Caco-2 (cell line): Measurements from ENCODE around the gene PSMD1. TPM values are rescaled to one million over a fixed set of nuclear protein-coding genes. Genes with fewer than 3 reads are reported as not detected.

ENCODE experiments used
- BruUV-seq: library from RNA; stranded (reverse); fragments of 400-500 nt; replicated peaks from 2 replicates; lab custom pipeline; 2021; lab: Mats Ljungman, UMichigan
- CTCF ChIA-PET: fragments of 300-600 bp; sonication (Branson Sonifier 250); formaldehyde crosslinking; loops from one replicate; lab custom pipeline; 2022; ENCODE audit warnings: antibody characterized with exemption; lab: Charles Lee
- POLR2A ChIA-PET: fragments of 300-600 bp; sonication (Branson Sonifier 250); formaldehyde crosslinking; loops from one replicate; lab custom pipeline; 2022; ENCODE audit warnings: antibody characterized with exemption; lab: Charles Lee
- DNase-seq, 2 experiments: peaks; one replicate each; pipeline versions ENCODE4 v3.0.0 to v3.0.0-alpha.2; 2020 to 2022
- H3K27me3 ChIP-seq: replicated peaks from 2 replicates; pipeline ENCODE4 v1.6.0; 2011; ENCODE audit warnings: low read length; ENCODE audit not compliant: control insufficient read depth, insufficient read depth
- H3K36me3 ChIP-seq: 2 replicates; pipeline ENCODE4 v1.5.1; 2011; ENCODE audit warnings: low read length; ENCODE audit not compliant: control insufficient read depth, insufficient read depth
- H3K4me1 ChIP-seq: fragments of 250-450 bp; sonication (Bioruptor Pico); 2 replicates; pipeline ENCODE4 v1.5.1; 2020; ENCODE audit warnings: mild to moderate bottlenecking
- H3K4me3 ChIP-seq: 2 replicates; pipeline ENCODE4 v1.5.1; 2011; ENCODE audit warnings: low read depth, mild to moderate bottlenecking, control low read depth, low read length
- H3K9me3 ChIP-seq: fragments of 250-450 bp; sonication (Bioruptor Pico); 2 replicates; pipeline ENCODE4 v1.5.1; 2020; ENCODE audit warnings: mild to moderate bottlenecking, moderate library complexity
- H3K27ac Mint-ChIP-seq: one replicate; pipeline ENCODE4 v1.8.0; 2022; ENCODE audit warnings: mixed read lengths; ENCODE audit not compliant: unreplicated experiment
- H3K27me3 Mint-ChIP-seq: one replicate; pipeline ENCODE4 v1.8.0; 2022; ENCODE audit warnings: mixed read lengths; ENCODE audit not compliant: insufficient read depth, unreplicated experiment
- H3K36me3 Mint-ChIP-seq: one replicate; pipeline ENCODE4 v1.8.0; 2022; ENCODE audit warnings: mild to moderate bottlenecking, mixed read lengths; ENCODE audit not compliant: insufficient read depth, unreplicated experiment
- H3K4me1 Mint-ChIP-seq: one replicate; pipeline ENCODE4 v1.8.0; 2022; ENCODE audit warnings: low read depth, mixed read lengths; ENCODE audit not compliant: unreplicated experiment
- H3K4me3 Mint-ChIP-seq: one replicate; pipeline ENCODE4 v1.8.0; 2022; ENCODE audit warnings: mild to moderate bottlenecking, moderate library complexity, mixed read lengths; ENCODE audit not compliant: unreplicated experiment
- H3K9me3 Mint-ChIP-seq: one replicate; pipeline ENCODE4 v1.8.0; 2022; ENCODE audit warnings: mixed read lengths; ENCODE audit not compliant: unreplicated experiment
- intact Hi-C: fragments of 100-400 bp; cut with micrococcal nuclease; formaldehyde crosslinking; loops from one replicate; pipeline ENCODE4 v1.10.0; 2022; ENCODE audit not compliant: unreplicated experiment
- total RNA-seq: library from RNA; stranded (reverse); gene quantifications from 2 replicates; pipeline ENCODE4 v1.2.3, GENCODE V29; 2022
- TF ChIP-seq, protein P1 (sequence below), 2 experiments: fragments of 200-600 bp in 1 of 2; IDR thresholded peaks; 1 replicate in 1 of 2; 2 replicates in 1 of 2; pipeline versions ENCODE4 v1.5.1 to v1.8.0; 2011 to 2022; ENCODE audit warnings: antibody characterized with exemption in 1 of 2, control low read depth in 1 of 2, inconsistent platforms in 1 of 2, low read depth in 1 of 2, low read length in 1 of 2, mild to moderate bottlenecking in 1 of 2, moderate library complexity in 1 of 2; ENCODE audit not compliant: insufficient read depth in 1 of 2, severe bottlenecking in 1 of 2, unreplicated experiment in 1 of 2

Gene PSMD1
- total RNA-seq, 1 experiment from 2014 or later, result 126 TPM

GRCh38 chr2:231128541-231128940 lies 71.9 kb downstream of the PSMD1 start:
- H3K36me3 Mint-ChIP-seq, result peaks cover 9% of the 10 kb centered on the region
- no peak for DNase-seq
- ChIA-PET POLR2A (no interaction called here), CTCF (no interaction called here)
- H3K27me3 ChIP-seq, result no peaks in the 10 kb centered on the region
- no peaks in the 10 kb centered on the region for H3K9me3 ChIP-seq
- no peak overlapping the region for H3K4me3 Mint-ChIP-seq
- H3K4me1 Mint-ChIP-seq, result peaks cover 13% of the 10 kb centered on the region
- no peak overlapping the region for H3K4me3 ChIP-seq
- no peak overlapping the region for H3K27ac Mint-ChIP-seq
- H3K27me3 Mint-ChIP-seq, result no peaks in the 10 kb centered on the region
- TF ChIP-seq, protein P1, sequence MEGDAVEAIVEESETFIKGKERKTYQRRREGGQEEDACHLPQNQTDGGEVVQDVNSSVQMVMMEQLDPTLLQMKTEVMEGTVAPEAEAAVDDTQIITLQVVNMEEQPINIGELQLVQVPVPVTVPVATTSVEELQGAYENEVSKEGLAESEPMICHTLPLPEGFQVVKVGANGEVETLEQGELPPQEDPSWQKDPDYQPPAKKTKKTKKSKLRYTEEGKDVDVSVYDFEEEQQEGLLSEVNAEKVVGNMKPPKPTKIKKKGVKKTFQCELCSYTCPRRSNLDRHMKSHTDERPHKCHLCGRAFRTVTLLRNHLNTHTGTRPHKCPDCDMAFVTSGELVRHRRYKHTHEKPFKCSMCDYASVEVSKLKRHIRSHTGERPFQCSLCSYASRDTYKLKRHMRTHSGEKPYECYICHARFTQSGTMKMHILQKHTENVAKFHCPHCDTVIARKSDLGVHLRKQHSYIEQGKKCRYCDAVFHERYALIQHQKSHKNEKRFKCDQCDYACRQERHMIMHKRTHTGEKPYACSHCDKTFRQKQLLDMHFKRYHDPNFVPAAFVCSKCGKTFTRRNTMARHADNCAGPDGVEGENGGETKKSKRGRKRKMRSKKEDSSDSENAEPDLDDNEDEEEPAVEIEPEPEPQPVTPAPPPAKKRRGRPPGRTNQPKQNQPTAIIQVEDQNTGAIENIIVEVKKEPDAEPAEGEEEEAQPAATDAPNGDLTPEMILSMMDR (IDR thresholded peaks at IDR 0.05; ENCODE audit: insufficient read depth in 1 of 2, low read depth in 1 of 2, low read length in 1 of 2, severe bottlenecking in 1 of 2, unreplicated experiment in 1 of 2), result no peak
- no peaks in the 10 kb centered on the region for H3K36me3 ChIP-seq
- H3K4me1 ChIP-seq, result no peaks in the 10 kb centered on the region
- BruUV-seq, result no TSS peak
- intact Hi-C loops, result no loop called here
- no peaks in the 10 kb centered on the region for H3K9me3 Mint-ChIP-seq

DNA sequence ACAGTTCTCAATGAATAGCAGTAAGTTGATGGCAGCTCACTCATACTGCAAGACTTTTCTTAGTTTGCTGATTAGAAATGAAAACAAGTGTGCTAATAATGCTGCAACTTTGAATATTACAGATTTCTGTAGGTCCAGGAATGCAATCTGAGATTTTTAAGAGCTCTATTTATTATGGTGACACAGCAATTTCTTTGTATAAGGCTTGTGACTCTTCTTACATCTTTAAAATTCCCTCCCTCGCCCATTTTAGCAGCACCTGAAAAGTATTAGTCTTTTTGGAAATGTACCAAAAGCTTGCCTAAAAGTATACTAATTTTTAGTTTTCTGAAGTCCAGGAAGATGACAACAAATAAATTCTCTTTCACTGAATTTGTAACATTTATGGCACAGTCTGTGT lies 72.5 kb downstream of the PSMD1 start:
- BruUV-seq, result no TSS peak
- peaks cover 6% of the 10 kb centered on the region for H3K4me1 Mint-ChIP-seq

GRCh38 chr2:231130336-231131056 lies 73.8 kb downstream of the PSMD1 start:
- Mint-ChIP-seq H3K27ac (no peak overlapping the region), H3K4me3 (no peak overlapping the region), H3K27me3 (no peaks in the 10 kb centered on the region), H3K4me1 (peaks cover 6% of the 10 kb centered on the region), H3K9me3 (no peaks in the 10 kb centered on the region), H3K36me3 (peaks cover 9% of the 10 kb centered on the region)
- no peak overlapping the region for H3K4me3 ChIP-seq
- ChIA-PET CTCF (no interaction called here), POLR2A (no interaction called here)
- no peak for DNase-seq
- H3K36me3 ChIP-seq, result no peaks in the 10 kb centered on the region
- no peaks in the 10 kb centered on the region for H3K27me3 ChIP-seq
- intact Hi-C loops, result no loop called here
- TF ChIP-seq, protein P1 (IDR thresholded peaks at IDR 0.05; ENCODE audit: insufficient read depth in 1 of 2, low read depth in 1 of 2, low read length in 1 of 2, severe bottlenecking in 1 of 2, unreplicated experiment in 1 of 2), result no peak
- H3K9me3 ChIP-seq, result no peaks in the 10 kb centered on the region
- no peaks in the 10 kb centered on the region for H3K4me1 ChIP-seq
- no TSS peak for BruUV-seq

More for the DNA sequence above, 72.5 kb downstream of the PSMD1 start:
- Histone ChIP-seq H3K27me3 (no peaks in the 10 kb centered on the region), H3K4me3 (no peak overlapping the region), H3K36me3 (no peaks in the 10 kb centered on the region), H3K9me3 (no peaks in the 10 kb centered on the region), H3K4me1 (no peaks in the 10 kb centered on the region)
- H3K4me3 Mint-ChIP-seq, result no peak overlapping the region
- DNase-seq, result no peak
- H3K27ac Mint-ChIP-seq, result no peak overlapping the region
- intact Hi-C loops, result no loop called here
- no peaks in the 10 kb centered on the region for H3K27me3 Mint-ChIP-seq
- TF ChIP-seq, protein P1 (IDR thresholded peaks at IDR 0.05; ENCODE audit: insufficient read depth in 1 of 2, low read depth in 1 of 2, low read length in 1 of 2, severe bottlenecking in 1 of 2, unreplicated experiment in 1 of 2), result no peak
- no peaks in the 10 kb centered on the region for H3K9me3 Mint-ChIP-seq
- peaks cover 9% of the 10 kb centered on the region for H3K36me3 Mint-ChIP-seq
- ChIA-PET CTCF (no interaction called here), POLR2A (no interaction called here)
